Measurements from ENCODE around the gene NACC1. TPM values are rescaled to one million over a fixed set of nuclear protein-coding genes. Genes with fewer than 3 reads are reported as not detected.

Gene NACC1
- total and polyA plus RNA-seq, 7 donors = 11.9 to 63.4 (median 43.5) TPM

DNA sequence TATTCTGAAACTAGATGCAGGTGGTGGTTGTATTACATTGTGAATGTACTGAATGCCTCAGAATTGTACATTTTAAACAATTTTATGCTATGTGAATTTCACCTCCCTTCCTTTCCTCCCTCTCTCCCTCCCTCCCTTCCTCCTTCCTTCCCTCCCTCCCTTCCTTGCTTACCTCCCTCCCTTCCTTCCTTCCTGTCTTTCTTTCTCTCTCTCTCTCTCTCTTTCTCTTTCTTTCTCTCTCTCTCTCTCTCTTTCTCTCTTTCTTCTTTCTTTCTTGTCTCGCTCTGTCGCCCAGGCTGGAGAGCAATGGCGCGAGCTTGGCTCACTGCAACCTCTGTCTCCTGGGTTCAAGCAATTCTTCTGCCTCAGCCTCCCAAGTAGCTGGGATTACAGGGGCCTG, 69.4 kb downstream of the NACC1 start:
- intact Hi-C loops (cut with DNase I) = no loop called here
- Histone ChIP-seq H3K27me3 (ENCODE audit: insufficient read depth in 3 of 3, low read length in 2 of 3) (no peaks in the 10 kb centered on the region), H3K9me3 (no peaks in the 10 kb centered on the region), H3K27ac (no peak overlapping the region), H3K36me3 (ENCODE audit: insufficient read depth in 1 of 2, low read depth in 1 of 2) (no peaks in the 10 kb centered on the region), H3K4me3 (no peak overlapping the region), H3K4me1 (no peaks in the 10 kb centered on the region)
- TF ChIP-seq, protein P1, sequence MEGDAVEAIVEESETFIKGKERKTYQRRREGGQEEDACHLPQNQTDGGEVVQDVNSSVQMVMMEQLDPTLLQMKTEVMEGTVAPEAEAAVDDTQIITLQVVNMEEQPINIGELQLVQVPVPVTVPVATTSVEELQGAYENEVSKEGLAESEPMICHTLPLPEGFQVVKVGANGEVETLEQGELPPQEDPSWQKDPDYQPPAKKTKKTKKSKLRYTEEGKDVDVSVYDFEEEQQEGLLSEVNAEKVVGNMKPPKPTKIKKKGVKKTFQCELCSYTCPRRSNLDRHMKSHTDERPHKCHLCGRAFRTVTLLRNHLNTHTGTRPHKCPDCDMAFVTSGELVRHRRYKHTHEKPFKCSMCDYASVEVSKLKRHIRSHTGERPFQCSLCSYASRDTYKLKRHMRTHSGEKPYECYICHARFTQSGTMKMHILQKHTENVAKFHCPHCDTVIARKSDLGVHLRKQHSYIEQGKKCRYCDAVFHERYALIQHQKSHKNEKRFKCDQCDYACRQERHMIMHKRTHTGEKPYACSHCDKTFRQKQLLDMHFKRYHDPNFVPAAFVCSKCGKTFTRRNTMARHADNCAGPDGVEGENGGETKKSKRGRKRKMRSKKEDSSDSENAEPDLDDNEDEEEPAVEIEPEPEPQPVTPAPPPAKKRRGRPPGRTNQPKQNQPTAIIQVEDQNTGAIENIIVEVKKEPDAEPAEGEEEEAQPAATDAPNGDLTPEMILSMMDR (IDR thresholded peaks at IDR 0.05) = no peak
- DNase-seq = no peak
- ATAC-seq = no peak
- 91 to 96% (median 92%) methylated on average over 4 of the region's 4 CpGs for WGBS, 3 donors

DNA sequence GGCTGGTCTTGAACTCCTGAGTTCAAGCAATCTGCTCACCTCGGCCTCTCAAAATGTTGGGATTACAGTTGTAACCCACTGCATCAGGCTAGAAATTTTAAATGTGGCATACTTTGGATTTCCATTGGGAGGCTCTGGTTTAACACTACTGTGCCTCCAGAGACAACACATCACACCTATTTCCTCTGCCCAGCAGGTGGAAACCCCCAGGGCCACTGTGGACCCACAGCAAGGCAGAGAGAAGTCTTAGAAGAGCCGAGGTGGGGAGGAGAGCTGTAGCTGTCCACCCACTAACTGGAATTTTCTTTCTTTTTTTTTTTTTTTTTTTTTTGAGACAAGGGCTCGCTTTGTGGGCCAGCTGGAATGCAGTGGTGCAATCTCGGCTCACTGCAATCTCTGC, 71.5 kb downstream of the NACC1 start:
- 52 to 71% (median 66%) methylated on average over 4 of the region's 4 CpGs for WGBS, 3 donors
- Histone ChIP-seq H3K4me1 (no peaks in the 10 kb centered on the region), H3K27me3 (ENCODE audit: insufficient read depth in 3 of 3, low read length in 2 of 3) (no peaks in the 10 kb centered on the region), H3K27ac (no peak overlapping the region), H3K4me3 (no peak overlapping the region), H3K9me3 (no peaks in the 10 kb centered on the region), H3K36me3 (ENCODE audit: insufficient read depth in 1 of 2, low read depth in 1 of 2) (no peaks in the 10 kb centered on the region)
- TF ChIP-seq, protein P1 (IDR thresholded peaks at IDR 0.05) = no peak
- DNase-seq (no peak), ATAC-seq (no peak)
- intact Hi-C loops (cut with DNase I) = no loop called here

Other genes starting within 250 kb of the NACC1 start
- 10 to 100 TPM in 2 of 4 donors, 1 to 10 TPM in 2; 5.5 to 23.0 (median 13.1) TPM for gene DNASE2, start 236.8 kb upstream of the NACC1 start, total RNA-seq
- 10 to 100 TPM in 1 of 3 donors, 1 to 10 TPM in 2; 5.9 to 14.8 (median 7.5) TPM for gene DNASE2, start 236.8 kb upstream of the NACC1 start, polyA plus RNA-seq
- gene KLF1, start 231.1 kb upstream of the NACC1 start, total RNA-seq = under 1 TPM in 2 of 4 donors, not detected in 2; 0.34 to 0.37 TPM
- gene KLF1, start 231.1 kb upstream of the NACC1 start, polyA plus RNA-seq = under 1 TPM in 1 of 3 donors, not detected in 2; 0.18 TPM
- gene GCDH, start 227.1 kb upstream of the NACC1 start, total RNA-seq = 10 to 100 TPM; 18.9 to 45.2 (median 31.2) TPM
- gene GCDH, start 227.1 kb upstream of the NACC1 start, polyA plus RNA-seq = 10 to 100 TPM; 21.1 to 28.8 (median 21.9) TPM
- gene SYCE2, start 199.0 kb upstream of the NACC1 start, total RNA-seq = not detected
- under 1 TPM in 1 of 3 donors, not detected in 2; 0.05 TPM for gene SYCE2, start 199.0 kb upstream of the NACC1 start, polyA plus RNA-seq
- 10 to 100 TPM; 45.9 to 65.1 (median 59.1) TPM for gene FARSA, start 184.6 kb upstream of the NACC1 start, total RNA-seq
- gene FARSA, start 184.6 kb upstream of the NACC1 start, polyA plus RNA-seq = 100 to 1,000 TPM in 1 of 3 donors, 10 to 100 TPM in 2; 61.6 to 161 (median 93.3) TPM
- gene CALR, start 179.7 kb upstream of the NACC1 start, total RNA-seq = 100 to 1,000 TPM; 124 to 219 (median 175) TPM
- gene CALR, start 179.7 kb upstream of the NACC1 start, polyA plus RNA-seq = 100 to 1,000 TPM; 134 to 273 (median 146) TPM
- gene RAD23A, start 172.4 kb upstream of the NACC1 start, total RNA-seq = 100 to 1,000 TPM; 424 to 704 (median 500) TPM
- gene RAD23A, start 172.4 kb upstream of the NACC1 start, polyA plus RNA-seq = 100 to 1,000 TPM; 403 to 801 (median 728) TPM
- gene GADD45GIP1, start 161.0 kb upstream of the NACC1 start, total RNA-seq = 10 to 100 TPM; 22.4 to 35.6 (median 29.3) TPM
- 100 to 1,000 TPM in 1 of 3 donors, 10 to 100 TPM in 2; 50.6 to 119 (median 62.5) TPM for gene GADD45GIP1, start 161.0 kb upstream of the NACC1 start, polyA plus RNA-seq
- under 1 TPM in 1 of 4 donors, not detected in 3; 0.26 TPM for gene DAND5, start 148.7 kb upstream of the NACC1 start, total RNA-seq
- gene DAND5, start 148.7 kb upstream of the NACC1 start, polyA plus RNA-seq = not detected
- gene NFIX, start 122.8 kb upstream of the NACC1 start, total RNA-seq = 100 to 1,000 TPM; 220 to 347 (median 268) TPM
- 100 to 1,000 TPM in 1 of 3 donors, 10 to 100 TPM in 2; 22.2 to 158 (median 43.8) TPM for gene NFIX, start 122.8 kb upstream of the NACC1 start, polyA plus RNA-seq
- 1 to 10 TPM; 2.1 to 4.6 (median 3.2) TPM for gene LYL1, start 15.4 kb upstream of the NACC1 start, total RNA-seq
- 1 to 10 TPM; 1.1 to 3.4 (median 1.1) TPM for gene LYL1, start 15.4 kb upstream of the NACC1 start, polyA plus RNA-seq
- 10 to 100 TPM; 31.6 to 45.3 (median 35.1) TPM for gene TRMT1, start 1.5 kb upstream of the NACC1 start, total RNA-seq
- 10 to 100 TPM; 42.3 to 87.1 (median 45.4) TPM for gene TRMT1, start 1.5 kb upstream of the NACC1 start, polyA plus RNA-seq
- 10 to 100 TPM; 18.5 to 20.4 (median 19.3) TPM for gene STX10, start 32.1 kb downstream of the NACC1 start, total RNA-seq
- gene STX10, start 32.1 kb downstream of the NACC1 start, polyA plus RNA-seq = 10 to 100 TPM; 34.5 to 63.3 (median 43.6) TPM
- gene IER2, start 32.1 kb downstream of the NACC1 start, total RNA-seq = 10 to 100 TPM; 16.8 to 31.2 (median 29.9) TPM
- 10 to 100 TPM; 12.9 to 62.7 (median 18.2) TPM for gene IER2, start 32.1 kb downstream of the NACC1 start, polyA plus RNA-seq

Data from psoas muscle (tissue), 8 donors.